Measurements from ENCODE around the gene PRELID1. TPM values are rescaled to one million over a fixed set of nuclear protein-coding genes. Genes with fewer than 3 reads are reported as not detected.

The PRELID1 gene
- total RNA-seq, 1 donor: 82.2 TPM

GRCh38 chr5:177261510-177261909 lies 42.1 kb upstream of the PRELID1 start:
- no peaks in the 10 kb centered on the region for H3K9me3 ChIP-seq (ENCODE audit: low read depth, low read length)
- peaks cover 70% of the 10 kb centered on the region for H3K36me3 ChIP-seq (ENCODE audit: insufficient read depth, low read length)
- H3K79me2 ChIP-seq (ENCODE audit: insufficient read depth, low read length): peaks cover 2% of the 10 kb centered on the region
- H3K27me3 ChIP-seq (ENCODE audit: insufficient read depth, low read length): no peaks in the 10 kb centered on the region
- DNase-seq (ENCODE audit: insufficient read length, low spot score, missing footprints): no peak
- H2AFZ ChIP-seq (ENCODE audit: low read length): no peak overlapping the region
- H3K4me3 ChIP-seq (ENCODE audit: insufficient read depth, low read length): no peak overlapping the region
- H3K4me1 ChIP-seq (ENCODE audit: insufficient read depth, low read length): no peaks in the 10 kb centered on the region
- no peaks in the 10 kb centered on the region for H4K20me1 ChIP-seq (ENCODE audit: insufficient read depth, low read length)
- no peak overlapping the region for H3K4me2 ChIP-seq (ENCODE audit: insufficient read depth, low read length)
- H3K27ac ChIP-seq (ENCODE audit: low read depth, low read length): no peak overlapping the region
- TF ChIP-seq CTCF (IDR thresholded peaks at IDR 0.05; ENCODE audit: extremely low read depth, low read depth, low read length): no peak

GRCh38 chr5:177264178-177264577 lies 39.4 kb upstream of the PRELID1 start:
- Histone ChIP-seq H3K27me3 (ENCODE audit: insufficient read depth, low read length) (no peaks in the 10 kb centered on the region), H3K9me3 (ENCODE audit: low read depth, low read length) (no peaks in the 10 kb centered on the region), H3K79me2 (ENCODE audit: insufficient read depth, low read length) (no peaks in the 10 kb centered on the region), H3K4me1 (ENCODE audit: insufficient read depth, low read length) (no peaks in the 10 kb centered on the region), H3K27ac (ENCODE audit: low read depth, low read length) (no peak overlapping the region), H3K36me3 (ENCODE audit: insufficient read depth, low read length) (peaks cover 68% of the 10 kb centered on the region), H3K4me2 (ENCODE audit: insufficient read depth, low read length) (no peak overlapping the region), H3K4me3 (ENCODE audit: insufficient read depth, low read length) (no peak overlapping the region), H4K20me1 (ENCODE audit: insufficient read depth, low read length) (no peaks in the 10 kb centered on the region), H2AFZ (ENCODE audit: low read length) (no peak overlapping the region)
- DNase-seq (ENCODE audit: insufficient read length, low spot score, missing footprints): no peak
- no peak for TF ChIP-seq CTCF (IDR thresholded peaks at IDR 0.05; ENCODE audit: extremely low read depth, low read depth, low read length)

- Histone ChIP-seq H3K4me1 (ENCODE audit: insufficient read depth, low read length) (peaks cover 3% of the 10 kb centered on the region), H3K4me3 (ENCODE audit: insufficient read depth, low read length) (no peak overlapping the region), H4K20me1 (ENCODE audit: insufficient read depth, low read length) (no peaks in the 10 kb centered on the region), H2AFZ (ENCODE audit: low read length) (no peak overlapping the region), H3K4me2 (ENCODE audit: insufficient read depth, low read length) (no peak overlapping the region), H3K79me2 (ENCODE audit: insufficient read depth, low read length) (peaks cover 6% of the 10 kb centered on the region), H3K27ac (ENCODE audit: low read depth, low read length) (no peak overlapping the region), H3K9me3 (ENCODE audit: low read depth, low read length) (no peaks in the 10 kb centered on the region), H3K27me3 (ENCODE audit: insufficient read depth, low read length) (no peaks in the 10 kb centered on the region), H3K36me3 (ENCODE audit: insufficient read depth, low read length) (peaks cover 68% of the 10 kb centered on the region)
- no peak for TF ChIP-seq CTCF (IDR thresholded peaks at IDR 0.05; ENCODE audit: extremely low read depth, low read depth, low read length)
- DNase-seq (ENCODE audit: insufficient read length, low spot score, missing footprints): no peak
Observed at GRCh38 chr5:177265395-177265794, 38.2 kb upstream of the PRELID1 start.

- Histone ChIP-seq H3K4me3 (ENCODE audit: insufficient read depth, low read length) (no peak overlapping the region), H3K79me2 (ENCODE audit: insufficient read depth, low read length) (peaks cover 16% of the 10 kb centered on the region), H3K9me3 (ENCODE audit: low read depth, low read length) (no peaks in the 10 kb centered on the region), H3K36me3 (ENCODE audit: insufficient read depth, low read length) (peaks cover 69% of the 10 kb centered on the region), H3K27me3 (ENCODE audit: insufficient read depth, low read length) (no peaks in the 10 kb centered on the region), H3K4me2 (ENCODE audit: insufficient read depth, low read length) (no peak overlapping the region), H4K20me1 (ENCODE audit: insufficient read depth, low read length) (peaks cover 4% of the 10 kb centered on the region), H3K27ac (ENCODE audit: low read depth, low read length) (no peak overlapping the region), H3K4me1 (ENCODE audit: insufficient read depth, low read length) (peaks cover 8% of the 10 kb centered on the region), H2AFZ (ENCODE audit: low read length) (no peak overlapping the region)
- DNase-seq (ENCODE audit: insufficient read length, low spot score, missing footprints): no peak
- TF ChIP-seq CTCF (IDR thresholded peaks at IDR 0.05; ENCODE audit: extremely low read depth, low read depth, low read length): no peak
Observed at GRCh38 chr5:177269232-177269895, 34.2 kb upstream of the PRELID1 start.
